HEK293 (cell line): ENCODE measurements around the gene CORO7.

Source experiments
- CTCF ChIP-seq: fragments of 450-650 bp; formaldehyde crosslinking; IDR thresholded peaks from 2 replicates; pipeline ENCODE4 v1.5.1; 2016; ENCODE audit warnings: missing biosample characterization, missing genetic modification characterization
- MEIS1 ChIP-seq: sonication (generic); formaldehyde crosslinking; IDR thresholded peaks from 2 replicates; pipeline ENCODE4 v1.8.1; 2022; ENCODE audit warnings: missing genetic modification reagents, mild to moderate bottlenecking, borderline replicate concordance
- SETDB1 ChIP-seq: IDR thresholded peaks from one replicate; pipeline ENCODE4 v1.6.1; 2017; ENCODE audit warnings: mild to moderate bottlenecking, low read length, moderate library complexity, mixed read lengths; ENCODE audit not compliant: insufficient read length
- SP3 ChIP-seq: fragments of 450-650 bp; formaldehyde crosslinking; IDR thresholded peaks from 2 replicates; pipeline ENCODE4 v1.5.1; 2016; ENCODE audit warnings: missing biosample characterization, missing genetic modification characterization
- SP7 ChIP-seq: fragments of 450-650 bp; formaldehyde crosslinking; IDR thresholded peaks from 2 replicates; pipeline ENCODE4 v1.5.1; 2016; ENCODE audit warnings: missing biosample characterization, missing genetic modification characterization
- ZBTB1 ChIP-seq: fragments of 450-650 bp; formaldehyde crosslinking; IDR thresholded peaks from 2 replicates; pipeline ENCODE4 v1.5.1; 2016; ENCODE audit warnings: missing biosample characterization, missing genetic modification characterization
- ZBTB7A ChIP-seq: fragments of 450-650 bp; formaldehyde crosslinking; IDR thresholded peaks from 2 replicates; pipeline ENCODE4 v1.5.1; 2016; ENCODE audit warnings: low read depth, missing biosample characterization, missing genetic modification characterization
- ZFHX2 ChIP-seq: fragments of 450-650 bp; formaldehyde crosslinking; conservative IDR thresholded peaks from 2 replicates; pipeline ENCODE4 v1.5.1; 2016; ENCODE audit warnings: missing biosample characterization, missing genetic modification characterization
- ZNF274 ChIP-seq, 2 experiments: fragments of 200-500 bp in 1 of 2; fragments of 450-650 bp in 1 of 2; sonication (Bioruptor generic) in 1 of 2; formaldehyde crosslinking in 1 of 2; IDR thresholded peaks; 2 replicates each; pipeline versions ENCODE4 v1.5.1 to v1.6.1; 2014 to 2016; ENCODE audit warnings: borderline replicate concordance in 1 of 2, inconsistent platforms in 1 of 2, low read length in 1 of 2, missing biosample characterization in 1 of 2, missing genetic modification characterization in 1 of 2
- ZNF561 ChIP-seq: fragments of 450-650 bp; IDR thresholded peaks from 2 replicates; pipeline ENCODE4 v1.5.1; 2018; ENCODE audit warnings: missing biosample characterization, missing genetic modification characterization, borderline replicate concordance

- no peak for TF ChIP-seq ZNF561 (tag by site-specific recombination)
- no peak for TF ChIP-seq CTCF (tag by site-specific recombination)
- no peak for TF ChIP-seq SP3 (tag by site-specific recombination)
- no peak for TF ChIP-seq MEIS1 (CRISPR knock-in tag)
- TF ChIP-seq SP7 (tag by site-specific recombination): no peak
- no peak for TF ChIP-seq ZBTB1 (tag by site-specific recombination)
- TF ChIP-seq ZNF274 (IDR thresholded peaks at IDR 0.05; ENCODE audit: low read length): no peak
- TF ChIP-seq ZNF274 (tag by site-specific recombination; IDR thresholded peaks at IDR 0.05; ENCODE audit: borderline replicate concordance): no peak
- TF ChIP-seq SETDB1: no peak
- no peak for TF ChIP-seq ZBTB7A (tag by site-specific recombination)
- no peak for TF ChIP-seq ZFHX2
These were observed 25.8 kb downstream of the CORO7 start for GRCh38 chr16:4390266-4391260.
